Stimulated activated CD8-positive, alpha-beta memory T cell treated with anti-CD3 and anti-CD28 coated beads, Interleukin-7, amount 100 ng/mL, for 24 hours (primary cell): ENCODE data around the gene PRELID1.
"Not testable (repeated sequence)": the region's sequence is repeated elsewhere in the genome, so short reads cannot be mapped to it uniquely, and the experiment has no call there.

Experiments
- DNase-seq: peaks from one replicate; pipeline ENCODE4 v3.0.0-alpha.2; 2020; ENCODE audit warnings: low read depth

The PRELID1 gene

DNA sequence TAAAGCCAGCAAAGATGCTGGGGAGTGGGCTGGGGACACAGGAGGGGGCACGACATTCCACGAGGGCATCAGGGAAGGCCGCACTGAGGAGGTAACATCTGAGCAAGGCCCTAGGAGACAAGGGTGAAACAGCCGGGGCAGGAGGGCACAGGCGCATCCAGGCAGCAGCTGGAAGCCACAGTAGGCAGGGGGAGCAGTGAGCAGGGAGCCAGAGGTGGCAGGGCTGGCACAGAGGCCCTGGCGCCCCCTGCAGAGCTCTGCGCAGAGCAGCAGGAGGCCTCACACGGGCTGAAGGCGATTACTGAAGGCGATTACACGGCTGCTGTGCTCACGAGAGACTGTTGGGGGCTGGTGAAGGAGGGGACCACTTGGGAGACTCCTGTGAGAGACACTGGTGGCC is 32.5 kb downstream of the PRELID1 start:
- no peak for DNase-seq

DNA sequence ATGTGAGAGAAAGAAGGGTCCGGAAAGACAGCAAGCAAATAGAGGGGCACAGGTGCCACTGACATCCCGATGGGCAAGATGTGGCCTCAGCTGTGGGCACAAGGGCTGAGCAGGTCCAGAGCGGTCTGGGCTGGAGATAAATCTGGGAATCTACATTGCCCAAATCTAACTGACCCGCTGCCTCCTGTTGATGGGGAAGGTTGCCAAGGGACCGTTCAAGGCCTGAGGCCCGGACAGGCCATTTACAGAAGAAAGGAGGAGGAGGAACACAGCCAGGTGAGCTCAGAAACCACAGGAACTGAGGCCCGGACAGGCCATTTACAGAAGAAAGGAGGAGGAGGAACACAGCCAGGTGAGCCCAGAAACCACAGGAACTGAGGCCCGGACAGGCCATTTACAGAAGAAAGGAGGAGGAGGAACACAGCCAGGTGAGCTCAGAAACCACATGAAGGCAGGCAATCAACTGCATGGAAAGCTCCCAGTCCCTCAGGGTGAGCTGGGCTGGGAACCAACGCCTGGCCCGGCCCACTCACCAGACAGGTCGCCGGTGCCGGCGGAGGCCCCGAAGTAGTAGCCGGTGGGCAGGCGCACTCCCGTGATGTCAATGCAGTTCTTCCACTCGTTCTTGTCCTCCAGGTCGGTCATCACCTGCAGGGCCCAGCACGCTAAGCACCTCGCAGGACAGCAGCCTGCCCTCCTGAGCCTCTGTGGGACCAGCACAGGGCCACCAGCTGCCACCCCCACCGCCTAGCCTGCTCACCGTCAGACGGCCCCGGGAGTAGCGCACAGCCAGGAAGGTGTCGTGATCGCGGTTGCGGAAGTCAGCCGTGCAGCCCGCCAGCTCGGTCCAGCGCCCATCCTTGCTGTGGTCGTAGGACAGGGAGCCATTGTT is 33.2 kb downstream of the PRELID1 start:
- DNase-seq = no peak

DNA sequence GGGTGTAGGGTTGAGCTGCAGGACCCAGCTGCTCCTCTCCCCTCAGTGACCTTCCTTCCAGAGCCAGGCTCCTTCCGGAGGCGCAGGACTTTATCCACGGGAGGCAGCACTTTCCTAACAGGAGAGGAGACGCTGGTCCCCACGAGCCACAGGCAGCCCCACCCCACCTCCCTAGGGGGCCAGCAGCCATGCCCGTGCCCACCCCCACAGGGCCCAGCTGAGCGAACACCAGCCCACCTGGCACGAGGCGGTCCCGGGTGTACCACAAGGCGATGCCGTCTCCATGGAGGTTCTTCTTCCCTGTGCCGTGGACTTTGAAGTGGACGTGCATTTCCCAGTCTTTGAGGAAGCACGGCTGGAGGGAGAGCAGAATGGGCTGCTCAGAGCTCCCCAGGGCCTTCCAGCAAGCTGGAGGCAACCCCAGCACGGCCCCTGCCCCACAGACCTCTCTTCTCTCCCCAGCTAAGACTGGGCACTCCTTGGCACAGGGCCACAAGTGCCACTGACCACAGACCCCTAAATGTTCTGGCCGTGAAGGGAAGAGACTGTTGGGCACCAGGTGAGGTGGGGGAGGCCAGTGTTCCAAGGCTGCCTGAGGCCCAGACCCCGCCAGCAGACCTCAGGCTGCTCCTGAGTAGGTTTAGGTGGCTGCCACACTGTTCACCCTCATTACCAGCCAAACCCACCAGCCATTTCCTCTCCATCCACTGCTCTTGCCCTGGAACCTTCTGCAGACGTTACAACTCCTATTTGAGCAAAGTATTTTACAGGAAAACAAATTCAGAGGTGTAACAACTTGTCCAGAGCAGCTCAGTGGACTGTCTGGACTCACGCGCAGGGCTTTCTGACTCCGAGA is 34.9 kb downstream of the PRELID1 start:
- no peak for DNase-seq

DNA sequence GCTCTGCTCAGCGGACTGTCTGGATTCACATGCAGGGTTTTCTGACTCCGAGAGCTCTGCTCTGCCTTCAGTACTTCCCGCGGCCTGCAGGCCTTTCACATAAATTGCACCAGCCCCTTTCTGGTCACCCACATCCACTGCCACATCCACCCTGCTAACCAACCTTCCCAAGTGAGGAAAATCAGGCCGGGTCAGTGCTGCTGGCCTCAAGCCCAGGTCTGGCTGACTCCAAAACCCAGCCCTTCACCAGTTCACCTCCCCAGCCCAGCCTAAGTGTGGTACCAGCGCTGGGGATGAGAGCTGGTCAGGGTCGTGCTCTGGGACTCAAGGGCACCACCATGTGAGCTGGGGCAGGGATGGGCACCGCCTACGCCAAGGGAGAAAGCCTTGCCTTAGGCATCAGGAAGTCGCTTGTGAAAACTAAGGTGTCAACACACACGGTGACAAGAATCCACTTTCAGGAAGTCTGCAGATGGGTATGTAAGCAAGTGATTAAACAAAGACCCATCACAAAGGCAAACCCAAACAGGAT is 35.6 kb downstream of the PRELID1 start:
- no peak for DNase-seq

DNA sequence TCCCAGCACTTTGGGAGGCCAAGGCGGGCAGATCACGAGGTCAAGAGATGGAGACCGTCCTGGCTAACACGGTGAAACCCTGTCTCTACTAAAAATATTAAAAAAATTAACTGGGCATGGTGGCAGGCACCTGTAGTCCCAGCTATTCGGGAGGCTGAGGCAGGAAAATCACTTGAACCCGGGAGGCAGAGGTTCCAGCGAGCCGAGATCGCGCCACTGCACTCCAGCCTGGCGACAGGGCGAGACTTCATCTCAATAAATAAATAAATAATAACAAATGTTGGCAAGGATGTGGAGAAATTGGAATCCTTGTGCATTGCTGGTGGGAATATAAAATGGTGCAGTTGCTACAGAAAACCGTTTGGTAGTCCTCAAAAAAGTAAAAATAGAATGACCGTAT is 39.4 kb downstream of the PRELID1 start:
- DNase-seq = not testable (repeated sequence)

DNA sequence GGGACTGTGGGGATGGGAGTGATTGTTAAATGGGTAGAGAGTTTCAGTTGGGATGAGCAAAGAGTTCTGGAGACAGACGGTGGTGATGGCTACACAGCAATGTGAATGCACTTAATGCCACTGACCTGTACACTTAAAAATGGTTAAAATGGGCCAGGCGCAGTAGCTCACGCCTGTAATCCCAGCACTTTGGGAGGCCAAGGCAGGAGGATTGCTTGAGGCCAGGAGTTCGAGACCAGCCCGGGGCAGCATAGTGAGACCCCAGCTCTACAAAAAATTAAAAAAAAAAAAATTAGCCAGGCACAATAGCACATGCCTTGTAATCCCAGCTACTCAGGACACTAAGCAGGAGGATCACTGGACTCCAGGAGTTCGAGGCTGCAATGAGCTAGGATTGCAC is 40.2 kb downstream of the PRELID1 start:
- no peak for DNase-seq

DNA sequence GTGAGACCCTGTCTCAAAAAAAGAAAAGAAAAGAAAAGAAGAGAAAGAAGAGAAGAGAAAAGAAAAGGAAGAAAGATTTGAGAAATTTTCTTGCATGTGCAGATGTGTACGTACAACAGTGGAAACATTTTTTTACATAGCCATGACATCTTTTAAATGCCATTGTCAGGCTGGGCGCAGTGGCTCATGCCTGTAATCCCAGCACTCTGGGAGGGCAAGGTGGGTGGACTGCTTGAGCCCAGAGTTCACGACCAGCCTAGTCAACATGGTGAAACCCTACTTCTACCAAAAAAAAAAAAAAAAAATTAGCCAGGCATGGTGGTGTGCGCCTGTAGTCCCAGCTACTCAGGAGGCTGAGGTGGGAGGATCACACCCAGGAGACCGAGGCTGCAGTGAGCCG is 41.3 kb downstream of the PRELID1 start:
- DNase-seq = no peak

DNA sequence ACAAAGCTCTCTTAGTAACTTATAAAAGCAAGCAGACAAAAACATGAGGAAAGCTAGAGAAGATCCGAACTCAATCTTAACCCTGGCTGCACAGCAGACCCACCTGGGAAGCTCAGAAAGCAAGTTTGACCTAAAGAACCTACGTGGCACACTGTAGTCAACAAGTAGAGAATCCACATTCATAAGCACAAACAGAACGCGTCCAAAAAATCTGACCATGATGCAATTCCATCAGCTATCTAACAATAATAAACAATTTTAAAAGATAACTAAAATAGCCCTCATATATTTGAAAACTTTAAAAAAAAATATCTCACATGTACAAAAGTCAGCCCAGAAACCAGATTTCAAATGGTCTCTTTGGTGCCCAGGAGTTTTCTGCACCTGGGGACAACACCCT is 43.2 kb downstream of the PRELID1 start:
- DNase-seq = no peak

DNA sequence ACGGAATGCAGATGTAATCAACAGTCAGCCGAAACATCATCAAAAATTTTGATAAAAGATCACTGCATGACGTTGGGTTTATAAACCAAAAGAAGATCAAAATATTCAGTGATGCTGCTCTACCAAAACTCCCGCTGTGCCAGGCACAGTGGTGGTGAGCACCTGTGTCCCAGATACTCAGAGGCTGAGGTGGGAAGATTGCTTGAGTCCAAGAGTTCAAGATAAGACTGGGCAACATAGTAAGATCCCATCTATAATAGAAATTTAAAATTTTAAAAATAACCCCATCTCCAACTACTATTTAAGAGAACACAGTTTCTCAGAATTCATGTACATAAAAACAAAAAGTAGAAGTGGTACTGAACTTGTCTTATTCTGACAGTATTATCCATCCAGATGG is 44.1 kb downstream of the PRELID1 start:
- DNase-seq = no peak

DNA sequence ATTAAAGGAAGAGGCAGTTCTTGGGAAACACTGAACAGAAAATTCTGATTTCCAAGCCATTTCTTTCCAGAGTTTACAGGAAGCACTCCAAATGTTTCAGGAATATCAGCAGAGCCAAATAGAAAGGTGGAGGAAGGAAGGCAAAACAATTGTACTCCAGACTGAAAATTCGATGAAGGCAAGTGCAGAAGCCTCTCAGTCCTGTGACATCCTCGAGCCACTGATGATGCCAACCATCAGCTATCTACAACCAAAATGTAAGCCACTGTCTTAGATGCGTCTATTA is 45.7 kb downstream of the PRELID1 start:
- DNase-seq = no peak

DNA sequence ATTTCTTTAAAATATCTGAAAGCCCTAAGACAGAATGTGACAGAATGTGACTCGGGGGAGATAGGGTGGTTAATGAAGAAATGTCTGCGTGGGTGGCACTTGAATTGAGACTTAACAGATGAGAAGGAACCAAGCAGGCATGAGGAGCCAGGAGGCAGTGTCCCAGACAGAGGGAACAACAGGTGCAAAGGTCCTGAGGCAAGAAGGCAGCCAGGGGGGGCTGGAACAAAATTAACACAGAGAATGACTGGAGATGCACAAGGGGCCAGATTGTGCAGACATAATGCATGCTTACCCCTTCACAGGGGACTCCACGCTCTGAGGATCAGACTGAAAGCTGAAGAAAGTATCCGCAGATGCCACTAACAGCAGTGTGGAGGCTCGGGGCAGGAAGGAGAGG is 46.2 kb downstream of the PRELID1 start:
- DNase-seq = no peak

DNA sequence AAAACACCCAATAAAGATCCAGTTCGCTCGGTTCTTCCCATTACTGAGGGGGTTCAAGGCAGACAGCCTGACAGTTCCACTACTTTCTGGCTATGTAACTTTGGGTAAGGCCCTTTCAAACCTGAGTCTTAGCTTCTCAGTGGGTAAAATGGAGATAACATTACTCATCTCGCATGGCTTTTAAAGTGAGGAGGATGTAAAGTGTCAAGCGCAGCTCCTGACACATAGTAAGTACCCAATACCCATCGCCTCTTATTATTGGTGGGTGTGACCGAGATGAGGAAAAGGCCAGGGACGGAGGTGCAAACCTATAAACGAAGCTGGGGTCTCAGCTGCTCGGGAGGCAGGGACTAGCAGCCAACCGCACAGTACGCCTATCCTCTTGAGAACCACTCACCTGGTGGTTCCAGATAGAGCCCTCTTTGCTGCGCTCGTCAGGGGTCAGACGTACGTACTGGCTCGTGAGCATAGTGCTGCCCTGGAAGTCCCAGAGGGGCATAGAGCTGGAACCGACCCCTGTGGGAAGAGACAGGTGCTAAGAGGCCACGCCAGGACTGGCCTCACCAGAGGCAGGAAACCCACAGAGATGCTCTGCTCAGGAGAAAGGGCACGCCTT is 47.3 kb downstream of the PRELID1 start:
- no peak for DNase-seq

DNA sequence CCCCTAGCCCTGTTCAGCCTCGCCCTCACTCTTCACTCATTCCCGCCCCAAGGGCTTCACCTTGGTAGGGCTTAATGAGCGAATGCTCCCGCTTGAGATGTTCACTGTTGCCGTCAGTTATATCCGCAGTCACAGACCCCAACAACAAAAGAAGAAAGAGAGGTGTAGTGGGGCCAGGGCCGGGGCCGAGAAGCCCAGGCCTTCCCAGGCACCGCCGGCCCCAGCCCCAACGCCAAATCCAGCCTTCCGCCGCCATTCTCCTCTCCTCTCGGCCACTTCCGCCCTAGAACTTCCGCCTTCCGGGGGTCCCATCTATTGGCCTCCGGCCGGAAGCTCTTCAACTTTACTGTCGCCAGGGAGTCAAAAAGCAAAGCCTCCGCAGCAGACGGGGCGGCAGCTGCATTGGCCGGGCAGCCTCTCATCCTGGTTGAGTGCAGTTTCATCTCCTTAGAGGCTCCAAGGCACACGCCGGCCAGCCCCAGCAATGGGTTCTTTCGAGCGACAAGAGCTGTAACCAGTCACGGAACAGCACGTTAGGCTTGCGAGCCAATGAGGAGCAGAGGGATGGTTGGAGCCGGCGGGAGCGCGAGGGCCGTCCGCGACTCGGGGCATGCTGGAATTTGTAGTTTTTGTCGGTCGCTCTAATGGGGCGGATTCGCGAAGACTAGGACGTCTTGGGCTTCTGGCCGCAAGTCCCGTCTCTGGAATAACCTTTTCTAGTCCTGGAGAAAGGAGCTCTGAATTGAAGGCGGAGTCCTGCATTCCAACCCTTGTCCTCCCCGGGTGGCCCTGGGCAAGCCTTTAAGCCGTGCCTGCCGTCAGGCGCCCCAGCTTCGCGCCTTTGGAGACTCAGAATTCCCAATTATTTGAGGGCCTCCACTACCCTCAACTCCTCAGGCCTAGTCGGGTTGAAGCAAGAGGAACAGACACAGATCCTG is 48.1 kb downstream of the PRELID1 start, which contains the start of gene LMAN2:
Gene LMAN2, minus strand, starts transcription at position 277 of the 938 bp plus-strand sequence. Its CDS starts 21 bp downstream, at position 256.
- DNase-seq = peak; percentile 69

DNA sequence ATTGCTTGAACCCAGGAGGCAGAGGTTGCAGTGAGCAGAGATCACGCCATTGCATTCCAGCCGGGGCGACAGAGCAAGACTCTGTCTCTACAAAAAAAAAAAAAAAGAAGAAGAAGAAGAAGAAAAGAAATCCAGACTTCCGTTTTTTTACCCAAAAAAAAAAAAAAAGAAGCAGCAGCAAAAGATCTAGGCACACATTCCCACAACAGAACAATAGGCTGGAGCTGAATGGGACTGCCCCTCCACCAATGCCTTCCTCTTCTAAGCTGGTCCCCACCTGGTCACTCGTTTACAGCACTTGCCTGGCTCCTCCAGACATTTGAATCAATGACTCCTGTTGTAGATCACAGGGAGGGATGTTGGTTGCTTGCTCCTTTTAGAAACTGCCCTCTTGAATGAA is 49.5 kb downstream of the PRELID1 start:
- DNase-seq = no peak

DNA sequence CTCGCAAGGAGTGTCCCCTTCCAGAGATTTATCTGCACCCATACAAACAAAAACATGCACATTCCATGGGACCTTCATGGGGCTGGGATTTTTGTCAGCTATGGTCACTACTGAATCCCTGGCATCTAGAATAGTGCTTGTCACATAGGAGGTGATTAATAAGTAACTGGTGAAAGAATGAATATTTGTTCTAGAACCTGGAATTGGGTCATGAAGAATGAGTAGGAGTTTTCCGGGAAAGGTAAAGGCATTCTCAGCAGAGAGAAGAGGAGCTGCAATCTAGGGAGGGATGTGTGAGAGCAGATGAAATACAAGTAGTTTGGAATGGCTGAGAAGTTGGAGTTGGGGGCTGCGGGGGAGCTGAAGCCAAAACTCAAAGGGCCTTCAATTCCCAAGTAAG is 50.7 kb downstream of the PRELID1 start:
- no peak for DNase-seq

DNA sequence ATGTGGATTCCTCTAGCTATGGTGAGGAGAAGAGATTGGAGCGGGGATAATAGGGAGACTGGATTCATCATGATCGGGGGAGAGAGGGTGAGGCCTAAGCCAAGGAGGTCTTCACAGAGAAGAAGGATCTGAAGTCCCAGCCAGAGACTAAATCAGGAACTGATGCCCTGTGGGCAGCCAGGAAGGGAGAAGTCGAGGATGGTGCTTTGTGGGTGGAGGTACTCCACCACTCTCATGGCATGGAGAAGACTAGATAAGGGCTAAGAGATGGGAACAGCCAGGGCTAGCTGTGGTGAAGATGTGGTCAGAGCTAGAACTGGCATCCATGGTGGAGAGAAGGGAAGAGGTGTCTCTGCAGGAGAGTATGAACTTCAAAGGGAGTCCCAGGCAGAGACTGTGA is 51.1 kb downstream of the PRELID1 start:
- DNase-seq = no peak

DNA sequence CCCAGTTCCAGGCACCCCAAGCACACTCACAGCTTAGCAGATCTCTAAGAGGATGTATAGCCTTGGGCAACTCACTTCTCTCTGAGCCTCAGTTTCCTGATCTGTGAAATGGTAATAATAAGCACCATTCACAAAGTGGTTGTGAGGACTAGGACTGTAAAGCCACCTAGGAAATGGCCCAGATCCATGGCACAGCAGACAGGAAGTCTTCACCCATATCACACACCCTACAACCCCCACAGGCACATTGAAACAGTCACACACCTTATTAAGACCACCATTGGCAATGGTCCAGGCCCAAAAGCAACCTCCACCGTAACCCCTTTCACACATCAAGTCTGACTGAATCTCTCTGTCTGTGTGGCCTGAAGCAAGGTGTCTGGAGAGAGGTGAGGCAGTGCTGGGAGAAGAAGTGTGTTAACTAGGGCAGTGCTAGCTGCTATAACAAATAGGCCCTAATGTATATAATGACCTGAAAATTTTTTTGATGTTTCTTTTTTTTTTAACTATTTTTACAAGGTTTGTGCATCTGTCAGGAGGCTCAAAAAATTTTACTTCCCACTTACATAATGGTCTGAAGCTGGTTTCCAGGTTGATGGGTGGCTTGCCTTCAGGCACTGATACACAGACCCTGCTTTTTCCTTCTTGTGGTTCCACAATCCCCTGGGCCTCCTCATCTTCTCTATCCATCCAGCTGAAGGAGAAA is 51.7 kb downstream of the PRELID1 start:
- no peak for DNase-seq

DNA sequence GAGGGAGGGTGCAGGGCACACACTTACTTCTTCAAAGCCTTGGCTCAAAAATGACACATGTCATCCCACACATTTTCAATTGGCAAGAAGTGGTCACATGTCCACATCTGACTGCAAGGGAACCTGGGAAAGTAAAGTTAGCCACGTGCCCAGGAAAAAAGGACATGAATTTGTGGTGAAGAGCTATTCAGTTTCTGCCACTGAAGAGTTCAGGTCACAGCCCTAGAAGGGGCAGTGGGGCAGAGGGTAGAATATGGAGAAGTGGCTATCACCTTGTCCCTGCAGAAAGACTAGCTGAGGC is 52.2 kb downstream of the PRELID1 start:
- no peak for DNase-seq
